ENCODE results near the gene NUP98.

The NUP98 gene

GRCh38 chr11:3832816-3833215 lies 35.5 kb upstream of the NUP98 start:
- H3K36me3 Mint-ChIP-seq = peaks cover 49% of the 10 kb centered on the region
- peak overlapping the region; percentile 85 for H3K27ac Mint-ChIP-seq
- H3K4me3 Mint-ChIP-seq = no peak overlapping the region
- peaks cover 68% of the 10 kb centered on the region for H3K4me1 Mint-ChIP-seq
- no peaks in the 10 kb centered on the region for H3K27me3 Mint-ChIP-seq
- no peak for ATAC-seq
- no peaks in the 10 kb centered on the region for H3K9me3 Mint-ChIP-seq

DNA sequence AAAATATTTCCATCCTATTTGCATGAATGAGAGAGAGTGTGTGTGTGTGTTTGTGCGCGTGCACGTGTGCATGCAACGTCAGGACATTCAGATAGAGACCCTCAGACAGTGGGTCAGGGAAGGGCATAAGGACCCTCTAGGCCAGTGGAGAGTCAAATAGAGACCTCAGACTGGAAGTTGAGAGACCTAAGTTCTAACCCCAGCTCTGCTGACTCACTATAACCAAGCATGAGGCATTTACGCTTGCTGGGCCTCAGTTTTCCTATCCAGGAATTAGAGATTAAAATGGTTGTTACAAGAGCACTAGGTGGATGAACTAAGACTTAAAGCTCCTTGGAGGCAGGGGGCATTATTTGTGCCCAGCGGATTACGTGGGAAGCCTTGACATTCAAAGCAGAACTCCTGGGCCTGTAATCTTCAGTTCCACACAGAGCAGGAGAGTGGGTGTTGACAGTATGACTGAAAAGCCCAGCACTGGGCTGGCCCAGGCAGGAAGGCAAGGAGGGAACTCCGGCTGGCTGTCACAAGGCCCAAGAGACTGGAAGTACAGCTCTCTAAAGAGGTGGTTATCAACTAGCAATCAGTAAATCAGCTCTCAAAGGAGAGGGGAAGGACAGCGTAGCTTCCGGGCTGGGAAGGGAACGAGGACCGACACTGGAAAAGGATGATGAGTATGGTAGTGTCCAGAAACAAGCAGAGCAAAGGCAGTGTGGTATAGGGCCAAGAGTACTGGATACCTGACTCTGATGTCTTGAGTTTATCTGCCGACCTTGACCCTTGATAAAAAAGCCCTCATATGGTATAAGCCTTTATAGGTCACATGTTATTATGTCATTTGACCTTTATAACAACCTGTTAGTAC lies 34.3 kb upstream of the NUP98 start:
- Mint-ChIP-seq H3K4me3 (no peak overlapping the region), H3K27ac (peak overlapping the region; percentile 85), H3K4me1 (peaks cover 70% of the 10 kb centered on the region), H3K36me3 (peaks cover 61% of the 10 kb centered on the region), H3K9me3 (no peaks in the 10 kb centered on the region), H3K27me3 (no peaks in the 10 kb centered on the region)
- ATAC-seq = peak; percentile 56

GRCh38 chr11:3830730-3831129 lies 33.4 kb upstream of the NUP98 start:
- peaks cover 76% of the 10 kb centered on the region for H3K4me1 Mint-ChIP-seq
- no peaks in the 10 kb centered on the region for H3K9me3 Mint-ChIP-seq
- H3K27ac Mint-ChIP-seq = peak overlapping the region; percentile 85
- H3K4me3 Mint-ChIP-seq = no peak overlapping the region
- H3K36me3 Mint-ChIP-seq = peaks cover 67% of the 10 kb centered on the region
- H3K27me3 Mint-ChIP-seq = no peaks in the 10 kb centered on the region
- ATAC-seq = no peak

DNA sequence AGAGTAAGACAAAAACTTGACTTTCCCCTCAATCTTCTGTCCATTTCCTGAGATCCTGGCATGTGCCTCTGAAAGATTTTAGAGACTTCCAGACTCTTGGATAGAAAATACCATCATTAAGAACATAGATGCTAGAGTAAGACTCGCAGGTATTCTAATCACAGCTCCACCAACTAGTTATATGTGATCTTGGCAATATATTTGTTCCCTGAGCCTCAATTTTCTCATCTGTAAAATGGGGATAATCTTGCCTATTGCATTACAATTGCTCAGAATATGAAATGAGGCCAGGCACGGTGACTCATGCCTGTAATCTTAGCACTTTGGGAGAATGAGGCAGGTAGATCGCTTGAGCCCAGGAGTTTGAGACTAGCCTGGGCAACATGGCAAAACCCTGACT lies 32.7 kb upstream of the NUP98 start:
- no peaks in the 10 kb centered on the region for H3K9me3 Mint-ChIP-seq
- no peak overlapping the region for H3K4me3 Mint-ChIP-seq
- no peak overlapping the region for H3K27ac Mint-ChIP-seq
- H3K36me3 Mint-ChIP-seq = peaks cover 67% of the 10 kb centered on the region
- no peak for ATAC-seq
- no peaks in the 10 kb centered on the region for H3K27me3 Mint-ChIP-seq
- H3K4me1 Mint-ChIP-seq = peaks cover 76% of the 10 kb centered on the region

DNA sequence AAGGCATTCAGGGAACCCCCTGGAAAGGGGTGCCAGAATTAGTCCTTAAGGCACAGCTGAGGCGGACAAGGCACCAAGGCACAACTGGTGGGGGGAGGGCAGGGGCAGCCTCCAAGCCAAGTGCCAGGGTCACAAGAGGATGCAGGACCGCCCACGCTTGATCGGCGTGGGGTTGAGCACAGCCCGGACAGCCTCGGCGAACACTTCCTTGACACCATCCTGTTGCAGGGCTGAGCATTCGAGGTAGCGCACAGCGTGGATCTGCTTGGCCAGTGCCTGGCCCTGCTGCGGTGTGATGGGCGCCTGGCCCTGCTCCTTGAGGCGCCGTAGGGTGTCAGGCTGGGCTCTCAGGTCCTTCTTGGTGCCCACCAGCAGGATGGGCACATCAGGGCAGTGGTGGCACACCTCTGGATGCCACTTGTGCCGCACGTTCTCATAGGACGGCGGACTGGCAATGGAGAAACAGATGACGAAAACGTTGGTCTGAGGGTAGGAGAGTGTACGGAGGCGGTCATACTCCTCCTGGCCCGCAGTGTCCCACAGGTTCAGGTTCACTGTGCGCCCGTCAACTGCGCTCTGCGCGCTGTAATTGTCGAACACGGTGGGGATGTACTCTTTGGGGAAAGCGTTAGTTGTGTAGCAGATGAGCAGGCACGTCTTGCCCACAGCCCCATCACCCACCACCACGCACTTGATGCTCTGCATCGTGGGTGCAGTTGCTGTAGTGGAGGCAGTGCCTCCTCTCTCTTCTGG lies 30.3 kb upstream of the NUP98 start:
- Mint-ChIP-seq H3K36me3 (peaks cover 58% of the 10 kb centered on the region), H3K4me1 (peaks cover 70% of the 10 kb centered on the region), H3K9me3 (no peaks in the 10 kb centered on the region), H3K27ac (no peak overlapping the region), H3K4me3 (no peak overlapping the region), H3K27me3 (no peaks in the 10 kb centered on the region)
- ATAC-seq = no peak

- peaks cover 61% of the 10 kb centered on the region for H3K4me1 Mint-ChIP-seq
- peaks cover 55% of the 10 kb centered on the region for H3K36me3 Mint-ChIP-seq
- ATAC-seq = no peak
- peak overlapping the region; percentile 55 for H3K27ac Mint-ChIP-seq
- no peaks in the 10 kb centered on the region for H3K27me3 Mint-ChIP-seq
- no peaks in the 10 kb centered on the region for H3K9me3 Mint-ChIP-seq
- H3K4me3 Mint-ChIP-seq = no peak overlapping the region
Measured at GRCh38 chr11:3826721-3827120, 29.4 kb upstream of the NUP98 start.

GRCh38 chr11:3825473-3826154 lies 28.3 kb upstream of the NUP98 start:
- peak; percentile 18 for ATAC-seq
- Mint-ChIP-seq H3K9me3 (no peaks in the 10 kb centered on the region), H3K27me3 (no peaks in the 10 kb centered on the region), H3K27ac (peak overlapping the region; percentile 55), H3K4me1 (peaks cover 50% of the 10 kb centered on the region), H3K4me3 (no peak overlapping the region), H3K36me3 (peaks cover 44% of the 10 kb centered on the region)

GRCh38 chr11:3824714-3825472 lies 27.5 kb upstream of the NUP98 start:
- peak overlapping the region; percentile 55 for H3K27ac Mint-ChIP-seq

GRCh38 chr11:3823762-3824506 lies 26.6 kb upstream of the NUP98 start:
- Mint-ChIP-seq H3K36me3 (peaks cover 43% of the 10 kb centered on the region), H3K27me3 (no peaks in the 10 kb centered on the region), H3K4me1 (peaks cover 49% of the 10 kb centered on the region), H3K9me3 (no peaks in the 10 kb centered on the region), H3K4me3 (no peak overlapping the region), H3K27ac (peak overlapping the region; percentile 55)
- no peak for ATAC-seq

More at GRCh38 chr11:3824714-3825472, 27.5 kb upstream of the NUP98 start:
- ATAC-seq = peak; percentile 83
- H3K9me3 Mint-ChIP-seq = no peaks in the 10 kb centered on the region
- peaks cover 49% of the 10 kb centered on the region for H3K4me1 Mint-ChIP-seq
- H3K36me3 Mint-ChIP-seq = peaks cover 43% of the 10 kb centered on the region
- no peak overlapping the region for H3K4me3 Mint-ChIP-seq
- no peaks in the 10 kb centered on the region for H3K27me3 Mint-ChIP-seq

- H3K9me3 Mint-ChIP-seq = no peaks in the 10 kb centered on the region
- H3K36me3 Mint-ChIP-seq = peaks cover 43% of the 10 kb centered on the region
- H3K27ac Mint-ChIP-seq = peak overlapping the region; percentile 55
- H3K27me3 Mint-ChIP-seq = no peaks in the 10 kb centered on the region
- no peak for ATAC-seq
- no peak overlapping the region for H3K4me3 Mint-ChIP-seq
- peaks cover 49% of the 10 kb centered on the region for H3K4me1 Mint-ChIP-seq
Measured at GRCh38 chr11:3823303-3823702, 25.9 kb upstream of the NUP98 start.

DNA sequence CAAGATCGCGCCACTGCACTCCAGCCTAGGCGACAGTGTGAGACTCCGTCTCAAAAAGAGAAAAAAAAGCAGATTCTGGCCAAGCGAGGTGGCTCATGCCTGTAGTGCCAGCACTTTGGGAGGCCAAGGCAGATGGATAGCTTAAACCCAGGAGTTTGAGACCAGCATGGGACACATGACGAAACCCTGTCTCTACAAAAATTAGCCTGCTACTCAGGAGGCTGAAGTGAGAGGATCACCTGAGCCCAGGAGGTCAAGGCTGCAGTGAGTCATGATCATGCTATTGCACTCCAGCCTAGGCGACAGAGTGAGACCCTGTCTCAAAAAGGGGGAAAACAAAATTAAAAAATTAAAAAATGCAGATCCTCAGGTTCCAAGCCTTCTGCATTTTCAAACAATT lies 25.0 kb upstream of the NUP98 start:
- H3K9me3 Mint-ChIP-seq = no peaks in the 10 kb centered on the region
- peaks cover 37% of the 10 kb centered on the region for H3K36me3 Mint-ChIP-seq
- H3K4me3 Mint-ChIP-seq = no peak overlapping the region
- H3K4me1 Mint-ChIP-seq = peaks cover 40% of the 10 kb centered on the region
- no peaks in the 10 kb centered on the region for H3K27me3 Mint-ChIP-seq
- H3K27ac Mint-ChIP-seq = no peak overlapping the region
- ATAC-seq = no peak

DNA sequence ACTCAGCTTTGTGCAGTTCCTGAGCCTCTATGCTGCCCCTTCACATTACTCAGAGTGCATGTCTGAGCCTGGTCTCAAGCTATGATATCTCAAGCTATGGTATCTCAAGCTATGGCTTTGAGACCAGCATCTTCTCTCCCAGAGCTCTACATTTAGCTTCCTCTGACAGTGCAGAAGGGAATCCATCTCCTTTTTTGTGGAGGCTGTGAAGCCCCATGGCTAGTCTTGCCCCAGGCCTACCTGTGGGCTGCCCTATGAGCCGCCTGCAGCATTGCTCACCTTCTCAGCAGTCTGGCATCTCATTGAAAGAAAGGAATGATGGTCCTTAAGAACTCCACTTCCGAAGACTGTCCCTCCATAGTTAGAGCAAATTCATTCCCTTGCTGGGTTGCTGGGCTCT lies 23.6 kb upstream of the NUP98 start:
- ATAC-seq = no peak
- peaks cover 27% of the 10 kb centered on the region for H3K36me3 Mint-ChIP-seq
- H3K9me3 Mint-ChIP-seq = no peaks in the 10 kb centered on the region
- H3K27ac Mint-ChIP-seq = no peak overlapping the region
- H3K4me3 Mint-ChIP-seq = no peak overlapping the region
- H3K4me1 Mint-ChIP-seq = peaks cover 27% of the 10 kb centered on the region
- H3K27me3 Mint-ChIP-seq = no peaks in the 10 kb centered on the region

DNA sequence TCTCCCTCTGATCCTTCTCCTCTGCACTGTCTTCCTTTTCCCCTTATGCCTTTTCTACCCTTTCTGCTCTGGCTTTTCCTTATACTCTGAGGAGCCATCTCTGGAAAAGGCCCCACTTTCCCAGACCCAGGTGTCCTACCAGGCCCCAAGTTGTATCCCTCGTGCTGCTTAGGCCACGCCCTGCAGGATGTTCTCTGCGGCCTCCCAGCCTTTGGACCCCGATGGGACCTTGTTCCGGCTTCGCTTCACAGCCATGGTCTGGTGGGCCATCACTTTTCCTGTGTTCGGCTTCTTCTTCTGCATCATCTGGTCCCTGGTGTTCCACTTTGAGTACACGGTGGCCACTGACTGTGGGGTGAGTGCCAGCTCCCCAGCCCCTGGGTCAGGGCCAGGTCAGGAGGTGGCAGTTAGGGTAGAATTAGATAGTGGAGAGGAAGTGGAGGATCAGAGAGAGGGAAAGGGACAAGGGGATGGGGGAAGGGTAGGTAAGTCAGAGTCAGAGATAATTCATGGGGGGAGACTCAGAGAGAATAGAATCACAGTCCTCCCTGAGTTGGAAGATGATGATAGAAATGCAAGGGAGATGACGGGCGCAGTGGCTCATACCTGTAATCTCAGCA lies 19.9 kb upstream of the NUP98 start:
- no peaks in the 10 kb centered on the region for H3K9me3 Mint-ChIP-seq
- H3K4me1 Mint-ChIP-seq = no peaks in the 10 kb centered on the region
- no peak overlapping the region for H3K27ac Mint-ChIP-seq
- H3K27me3 Mint-ChIP-seq = no peaks in the 10 kb centered on the region
- no peak for ATAC-seq
- peaks cover 12% of the 10 kb centered on the region for H3K36me3 Mint-ChIP-seq
- H3K4me3 Mint-ChIP-seq = no peak overlapping the region

DNA sequence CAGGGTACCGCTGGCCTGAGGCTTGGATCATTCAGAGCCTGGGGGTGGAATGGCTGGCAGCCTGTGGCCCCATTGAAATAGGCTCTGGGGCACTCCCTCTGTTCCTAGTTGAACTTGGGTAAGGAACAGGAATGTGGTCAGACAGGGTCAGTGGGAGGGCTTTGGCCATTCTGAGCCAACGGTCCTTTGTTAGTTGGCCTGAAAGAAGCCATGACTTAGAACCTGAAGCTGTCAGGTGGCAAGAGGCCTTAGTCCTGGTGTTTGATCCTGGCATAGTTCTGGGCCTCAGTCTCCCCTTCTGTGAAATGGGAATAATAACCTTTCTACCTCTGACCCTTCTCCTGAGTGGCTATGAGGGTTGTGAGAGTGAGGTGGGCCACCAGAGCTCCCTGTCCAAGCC lies 19.3 kb upstream of the NUP98 start:
- ATAC-seq = no peak
- no peaks in the 10 kb centered on the region for H3K4me1 Mint-ChIP-seq
- peaks cover 12% of the 10 kb centered on the region for H3K36me3 Mint-ChIP-seq
- no peak overlapping the region for H3K4me3 Mint-ChIP-seq
- no peaks in the 10 kb centered on the region for H3K9me3 Mint-ChIP-seq
- H3K27ac Mint-ChIP-seq = no peak overlapping the region
- H3K27me3 Mint-ChIP-seq = no peaks in the 10 kb centered on the region
